ENCODE data around the gene SMIM27.

- TF ChIP-seq CTCF (IDR thresholded peaks at IDR 0.05; ENCODE audit: insufficient read depth, low read length) = no peak
- TF ChIP-seq REST (IDR thresholded peaks at IDR 0.05; ENCODE audit: insufficient replicate concordance, low read depth) = no peak
Measured at GRCh38 chr9:32566770-32567169, 14.6 kb downstream of the SMIM27 start.
